Neural progenitor cell (in vitro differentiated cells): ENCODE data around the gene ANXA2.

Experiments
- CTCF ChIP-seq: fragments of 200-600 bp; sonication (generic); IDR thresholded peaks from 2 replicates; pipeline ENCODE4 v1.5.1; 2017; ENCODE audit warnings: antibody characterized with exemption, mild to moderate bottlenecking
- EZH2 ChIP-seq: fragments of 200-600 bp; sonication (generic); IDR thresholded peaks from 2 replicates; pipeline ENCODE4 v1.6.1; 2017; ENCODE audit warnings: antibody characterized with exemption, mild to moderate bottlenecking, moderate library complexity
- EZH2phosphoT487 ChIP-seq: fragments of 200-600 bp; sonication (generic); IDR thresholded peaks from 2 replicates; pipeline ENCODE4 v1.6.1; 2017; ENCODE audit warnings: antibody characterized with exemption

GRCh38 chr15:60385620-60386552 lies 11.9 kb downstream of the ANXA2 start:
- no peak for TF ChIP-seq CTCF
- TF ChIP-seq EZH2, result no peak
- TF ChIP-seq EZH2phosphoT487, result no peak
